A673 (cell line): ENCODE measurements around the gene RTRAF.

ENCODE experiments used
- EZH2 ChIP-seq: fragments of 200-600 bp; sonication (generic); IDR thresholded peaks from 2 replicates; pipeline ENCODE4 v1.6.1; 2017; ENCODE audit warnings: borderline replicate concordance, low read depth, mild to moderate bottlenecking, mixed read lengths, antibody characterized with exemption, low read length; ENCODE audit not compliant: poor library complexity, severe bottlenecking
- TF ChIP-seq, protein P1 (sequence below): fragments of 300-800, 200-600 bp; sonication (generic); conservative IDR thresholded peaks from 2 replicates; pipeline ENCODE4 v1.5.1; 2017; ENCODE audit warnings: low read depth, mild to moderate bottlenecking, antibody characterized with exemption, low read length, moderate library complexity, mixed read lengths

DNA sequence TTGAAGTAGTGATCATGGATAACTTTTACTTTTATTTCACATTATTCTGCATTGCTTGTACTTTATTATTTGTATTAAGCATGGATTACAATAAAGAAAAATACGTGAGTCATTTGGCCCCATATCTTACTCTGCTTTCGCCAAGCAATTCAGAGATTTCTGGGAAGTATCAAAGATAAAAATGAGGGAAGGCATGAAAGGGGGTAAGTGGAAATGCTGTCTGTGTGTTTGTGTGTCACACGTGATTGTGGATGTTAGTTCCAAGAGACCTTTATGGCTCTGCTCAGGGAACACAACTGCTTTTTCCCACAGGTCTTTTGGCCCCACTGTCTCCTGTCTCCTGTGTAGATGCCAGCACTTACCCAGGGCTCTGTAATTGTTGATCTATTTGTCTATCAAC lies 69.0 kb downstream of the RTRAF start:
- TF ChIP-seq, protein P1, sequence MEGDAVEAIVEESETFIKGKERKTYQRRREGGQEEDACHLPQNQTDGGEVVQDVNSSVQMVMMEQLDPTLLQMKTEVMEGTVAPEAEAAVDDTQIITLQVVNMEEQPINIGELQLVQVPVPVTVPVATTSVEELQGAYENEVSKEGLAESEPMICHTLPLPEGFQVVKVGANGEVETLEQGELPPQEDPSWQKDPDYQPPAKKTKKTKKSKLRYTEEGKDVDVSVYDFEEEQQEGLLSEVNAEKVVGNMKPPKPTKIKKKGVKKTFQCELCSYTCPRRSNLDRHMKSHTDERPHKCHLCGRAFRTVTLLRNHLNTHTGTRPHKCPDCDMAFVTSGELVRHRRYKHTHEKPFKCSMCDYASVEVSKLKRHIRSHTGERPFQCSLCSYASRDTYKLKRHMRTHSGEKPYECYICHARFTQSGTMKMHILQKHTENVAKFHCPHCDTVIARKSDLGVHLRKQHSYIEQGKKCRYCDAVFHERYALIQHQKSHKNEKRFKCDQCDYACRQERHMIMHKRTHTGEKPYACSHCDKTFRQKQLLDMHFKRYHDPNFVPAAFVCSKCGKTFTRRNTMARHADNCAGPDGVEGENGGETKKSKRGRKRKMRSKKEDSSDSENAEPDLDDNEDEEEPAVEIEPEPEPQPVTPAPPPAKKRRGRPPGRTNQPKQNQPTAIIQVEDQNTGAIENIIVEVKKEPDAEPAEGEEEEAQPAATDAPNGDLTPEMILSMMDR, result no peak
- no peak for TF ChIP-seq EZH2
